ENCODE results near the gene TMEM63A. TPM values are rescaled to one million over a fixed set of nuclear protein-coding genes. Genes with fewer than 3 reads are reported as not detected.

The TMEM63A gene
- total RNA-seq, 1 donor from 2014 or later: 5.1 TPM

GRCh38 chr1:225923381-225923691 lies 41.2 kb upstream of the TMEM63A start:
- Histone ChIP-seq H4K20me1 (ENCODE audit: low read depth) (peaks cover 14% of the 10 kb centered on the region), H3K79me2 (ENCODE audit: low read depth) (peaks cover 20% of the 10 kb centered on the region), H3K9ac (peak overlapping the region; percentile 64), H3F3A (ENCODE audit: low read depth) (peaks cover 29% of the 10 kb centered on the region), H3K4me1 (peaks cover 10% of the 10 kb centered on the region), H3K4me2 (peak overlapping the region; percentile 94), H3K9me3 (ENCODE audit: low read depth) (no peaks in the 10 kb centered on the region), H2AFZ (replicated peaks) (no peak overlapping the region), H3K27ac (no peak overlapping the region), H3K4me3 (peak overlapping the region; percentile 88), H3K27me3 (no peaks in the 10 kb centered on the region), H3K36me3 (no peaks in the 10 kb centered on the region)
- peaks cover 5% of the 10 kb centered on the region for H3K27me3 Mint-ChIP-seq (ENCODE audit: insufficient read depth, low read depth)
- TF ChIP-seq, protein P1, sequence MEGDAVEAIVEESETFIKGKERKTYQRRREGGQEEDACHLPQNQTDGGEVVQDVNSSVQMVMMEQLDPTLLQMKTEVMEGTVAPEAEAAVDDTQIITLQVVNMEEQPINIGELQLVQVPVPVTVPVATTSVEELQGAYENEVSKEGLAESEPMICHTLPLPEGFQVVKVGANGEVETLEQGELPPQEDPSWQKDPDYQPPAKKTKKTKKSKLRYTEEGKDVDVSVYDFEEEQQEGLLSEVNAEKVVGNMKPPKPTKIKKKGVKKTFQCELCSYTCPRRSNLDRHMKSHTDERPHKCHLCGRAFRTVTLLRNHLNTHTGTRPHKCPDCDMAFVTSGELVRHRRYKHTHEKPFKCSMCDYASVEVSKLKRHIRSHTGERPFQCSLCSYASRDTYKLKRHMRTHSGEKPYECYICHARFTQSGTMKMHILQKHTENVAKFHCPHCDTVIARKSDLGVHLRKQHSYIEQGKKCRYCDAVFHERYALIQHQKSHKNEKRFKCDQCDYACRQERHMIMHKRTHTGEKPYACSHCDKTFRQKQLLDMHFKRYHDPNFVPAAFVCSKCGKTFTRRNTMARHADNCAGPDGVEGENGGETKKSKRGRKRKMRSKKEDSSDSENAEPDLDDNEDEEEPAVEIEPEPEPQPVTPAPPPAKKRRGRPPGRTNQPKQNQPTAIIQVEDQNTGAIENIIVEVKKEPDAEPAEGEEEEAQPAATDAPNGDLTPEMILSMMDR (IDR thresholded peaks at IDR 0.05): no peak
- TF ChIP-seq EZH2 (IDR thresholded peaks at IDR 0.05): no peak
- no peak for TF ChIP-seq EZH2phosphoT487 (IDR thresholded peaks at IDR 0.05)
- no peak overlapping the region for H3K27ac Mint-ChIP-seq
- peaks cover 15% of the 10 kb centered on the region for H3K4me1 Mint-ChIP-seq
- peaks cover 12% of the 10 kb centered on the region for H3K36me3 Mint-ChIP-seq
- no peak for DNase-seq (ENCODE audit: low spot score)
- peak overlapping the region; percentile 97 for H3K4me3 Mint-ChIP-seq
- H3K9me3 Mint-ChIP-seq: no peaks in the 10 kb centered on the region

- Mint-ChIP-seq H3K9me3 (no peaks in the 10 kb centered on the region), H3K4me3 (peak overlapping the region; percentile 97), H3K4me1 (peaks cover 15% of the 10 kb centered on the region), H3K27me3 (ENCODE audit: insufficient read depth, low read depth) (peaks cover 5% of the 10 kb centered on the region), H3K36me3 (peaks cover 16% of the 10 kb centered on the region), H3K27ac (no peak overlapping the region)
- peaks cover 14% of the 10 kb centered on the region for H4K20me1 ChIP-seq (ENCODE audit: low read depth)
- H2AFZ ChIP-seq (replicated peaks): no peak overlapping the region
- no peaks in the 10 kb centered on the region for H3K36me3 ChIP-seq
- H3K27ac ChIP-seq: no peak overlapping the region
- no peak for DNase-seq (ENCODE audit: low spot score)
- H3K79me2 ChIP-seq (ENCODE audit: low read depth): peaks cover 20% of the 10 kb centered on the region
- H3K9ac ChIP-seq: no peak overlapping the region
- peaks cover 10% of the 10 kb centered on the region for H3K4me1 ChIP-seq
- TF ChIP-seq, protein P1 (IDR thresholded peaks at IDR 0.05): no peak
- TF ChIP-seq EZH2phosphoT487 (IDR thresholded peaks at IDR 0.05) (no peak), EZH2 (IDR thresholded peaks at IDR 0.05) (no peak)
- H3K4me2 ChIP-seq: no peak overlapping the region
- no peaks in the 10 kb centered on the region for H3K9me3 ChIP-seq (ENCODE audit: low read depth)
- peaks cover 29% of the 10 kb centered on the region for H3F3A ChIP-seq (ENCODE audit: low read depth)
- H3K27me3 ChIP-seq: no peaks in the 10 kb centered on the region
- H3K4me3 ChIP-seq: no peak overlapping the region
These were observed 39.8 kb upstream of the TMEM63A start for GRCh38 chr1:225921734-225922709.

DNA sequence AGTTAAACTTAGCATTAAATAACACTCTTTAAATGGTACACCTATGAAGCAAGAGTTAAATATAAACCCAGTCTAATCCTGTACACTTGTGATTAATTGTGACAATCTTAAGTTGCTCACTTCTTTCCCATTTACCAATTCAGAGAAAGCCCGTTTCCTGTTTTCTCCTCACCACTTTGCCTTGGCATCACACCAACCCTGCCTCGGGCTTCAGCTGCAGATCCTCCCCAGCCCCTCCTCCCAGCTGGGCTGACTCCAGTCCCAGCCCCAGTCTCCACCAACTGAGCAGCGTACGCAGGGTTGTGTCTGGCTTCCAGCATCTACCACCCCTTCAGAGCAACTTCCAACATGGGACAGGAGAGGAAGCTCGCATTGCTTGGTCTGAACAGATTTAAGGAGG lies 37.7 kb upstream of the TMEM63A start:
- peaks cover 10% of the 10 kb centered on the region for H3K4me1 ChIP-seq
- peaks cover 16% of the 10 kb centered on the region for H3K36me3 Mint-ChIP-seq
- H3K4me2 ChIP-seq: no peak overlapping the region
- H3F3A ChIP-seq (ENCODE audit: low read depth): peaks cover 14% of the 10 kb centered on the region
- peaks cover 14% of the 10 kb centered on the region for H4K20me1 ChIP-seq (ENCODE audit: low read depth)
- H3K9me3 ChIP-seq (ENCODE audit: low read depth): no peaks in the 10 kb centered on the region
- no peaks in the 10 kb centered on the region for H3K9me3 Mint-ChIP-seq
- peaks cover 26% of the 10 kb centered on the region for H3K4me1 Mint-ChIP-seq
- no peak for DNase-seq (ENCODE audit: low spot score)
- no peaks in the 10 kb centered on the region for H3K27me3 ChIP-seq
- H3K4me3 ChIP-seq: no peak overlapping the region
- H3K9ac ChIP-seq: no peak overlapping the region
- H2AFZ ChIP-seq (replicated peaks): no peak overlapping the region
- peaks cover 6% of the 10 kb centered on the region for H3K27me3 Mint-ChIP-seq (ENCODE audit: insufficient read depth, low read depth)
- H3K27ac ChIP-seq: no peak overlapping the region
- TF ChIP-seq EZH2phosphoT487 (IDR thresholded peaks at IDR 0.05): no peak
- TF ChIP-seq, protein P1 (IDR thresholded peaks at IDR 0.05): no peak
- no peak for TF ChIP-seq EZH2 (IDR thresholded peaks at IDR 0.05)
- H3K4me3 Mint-ChIP-seq: no peak overlapping the region
- peaks cover 20% of the 10 kb centered on the region for H3K79me2 ChIP-seq (ENCODE audit: low read depth)
- H3K27ac Mint-ChIP-seq: no peak overlapping the region
- H3K36me3 ChIP-seq: no peaks in the 10 kb centered on the region
